ENCODE results near the gene EXPH5.

Gene EXPH5

DNA sequence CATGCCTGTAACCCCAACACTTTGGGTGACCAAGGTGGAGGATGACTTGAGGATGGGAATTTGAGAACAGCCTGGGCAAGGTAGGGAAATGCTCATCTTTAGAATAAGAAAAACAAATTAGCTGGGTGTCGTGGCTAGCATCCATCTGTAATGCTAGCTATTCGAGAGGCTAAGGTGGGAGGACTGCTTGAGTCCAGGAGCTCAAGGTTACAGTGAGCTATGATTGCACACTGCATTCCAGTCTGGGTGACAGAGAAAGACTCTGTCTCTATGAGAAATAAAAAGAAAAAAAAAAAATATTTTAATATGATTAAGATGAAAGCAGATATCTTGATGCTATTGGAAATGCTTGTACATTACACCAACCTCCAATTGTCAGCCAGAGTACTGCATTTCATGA lies 42.7 kb upstream of the EXPH5 start:
- H3K36me3 ChIP-seq (ENCODE audit: insufficient read depth, low read length): no peaks in the 10 kb centered on the region
- no peak overlapping the region for H3K4me3 ChIP-seq (ENCODE audit: low read length, poor library complexity, severe bottlenecking)
- no peaks in the 10 kb centered on the region for H3K79me2 ChIP-seq (ENCODE audit: insufficient read depth, low read length)
- H3K27me3 ChIP-seq (ENCODE audit: insufficient read depth, low read length, poor library complexity, severe bottlenecking): no peaks in the 10 kb centered on the region
- H3K4me2 ChIP-seq (ENCODE audit: low read depth, low read length, poor library complexity, severe bottlenecking): no peak overlapping the region
- no peaks in the 10 kb centered on the region for H3K9me2 ChIP-seq (replicated peaks; ENCODE audit: low read depth, low read length)
- H3F3A ChIP-seq (ENCODE audit: low read depth): no peaks in the 10 kb centered on the region
- no peak overlapping the region for H3K9ac ChIP-seq (ENCODE audit: low read depth, low read length, poor library complexity, severe bottlenecking)
- no peaks in the 10 kb centered on the region for H3K4me1 ChIP-seq (ENCODE audit: insufficient read depth, low read length, poor library complexity, severe bottlenecking)
- no peak overlapping the region for H2AFZ ChIP-seq (ENCODE audit: low read length)
- no peaks in the 10 kb centered on the region for H4K20me1 ChIP-seq (ENCODE audit: insufficient read depth, low read length, poor library complexity, severe bottlenecking)
- no peaks in the 10 kb centered on the region for H3K9me3 ChIP-seq (ENCODE audit: insufficient read depth, low read depth, low read length)
- TF ChIP-seq EZH2phosphoT487 (IDR thresholded peaks at IDR 0.05; ENCODE audit: borderline replicate concordance): no peak
- TF ChIP-seq, protein P1, sequence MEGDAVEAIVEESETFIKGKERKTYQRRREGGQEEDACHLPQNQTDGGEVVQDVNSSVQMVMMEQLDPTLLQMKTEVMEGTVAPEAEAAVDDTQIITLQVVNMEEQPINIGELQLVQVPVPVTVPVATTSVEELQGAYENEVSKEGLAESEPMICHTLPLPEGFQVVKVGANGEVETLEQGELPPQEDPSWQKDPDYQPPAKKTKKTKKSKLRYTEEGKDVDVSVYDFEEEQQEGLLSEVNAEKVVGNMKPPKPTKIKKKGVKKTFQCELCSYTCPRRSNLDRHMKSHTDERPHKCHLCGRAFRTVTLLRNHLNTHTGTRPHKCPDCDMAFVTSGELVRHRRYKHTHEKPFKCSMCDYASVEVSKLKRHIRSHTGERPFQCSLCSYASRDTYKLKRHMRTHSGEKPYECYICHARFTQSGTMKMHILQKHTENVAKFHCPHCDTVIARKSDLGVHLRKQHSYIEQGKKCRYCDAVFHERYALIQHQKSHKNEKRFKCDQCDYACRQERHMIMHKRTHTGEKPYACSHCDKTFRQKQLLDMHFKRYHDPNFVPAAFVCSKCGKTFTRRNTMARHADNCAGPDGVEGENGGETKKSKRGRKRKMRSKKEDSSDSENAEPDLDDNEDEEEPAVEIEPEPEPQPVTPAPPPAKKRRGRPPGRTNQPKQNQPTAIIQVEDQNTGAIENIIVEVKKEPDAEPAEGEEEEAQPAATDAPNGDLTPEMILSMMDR (conservative IDR thresholded peaks at IDR 0.05; ENCODE audit: low read length): no peak

DNA sequence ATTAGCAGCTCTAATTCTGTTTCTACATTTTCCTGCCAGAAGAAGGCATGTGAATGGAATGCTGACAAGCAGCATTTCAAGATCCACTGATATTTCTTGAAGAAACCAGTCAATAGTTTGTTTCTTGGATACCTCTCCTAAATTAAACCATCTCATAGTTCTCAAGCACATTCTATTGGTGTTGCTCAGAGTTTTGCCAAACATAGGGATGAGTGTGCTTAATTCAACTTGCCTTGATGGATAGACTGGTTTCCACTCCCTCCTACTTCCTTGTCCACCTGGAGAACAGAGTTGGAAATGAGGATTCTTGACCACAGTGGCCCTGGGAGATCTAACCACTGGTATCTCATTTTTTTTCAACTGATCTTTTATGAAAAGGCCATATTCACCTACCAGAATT lies 41.5 kb upstream of the EXPH5 start:
- Histone ChIP-seq H3K4me2 (ENCODE audit: low read depth, low read length, poor library complexity, severe bottlenecking) (no peak overlapping the region), H3K4me1 (ENCODE audit: insufficient read depth, low read length, poor library complexity, severe bottlenecking) (no peaks in the 10 kb centered on the region), H3K79me2 (ENCODE audit: insufficient read depth, low read length) (no peaks in the 10 kb centered on the region), H3K4me3 (ENCODE audit: low read length, poor library complexity, severe bottlenecking) (no peak overlapping the region), H3K27me3 (ENCODE audit: insufficient read depth, low read length, poor library complexity, severe bottlenecking) (no peaks in the 10 kb centered on the region), H3F3A (ENCODE audit: low read depth) (no peaks in the 10 kb centered on the region), H3K9ac (ENCODE audit: low read depth, low read length, poor library complexity, severe bottlenecking) (no peak overlapping the region), H3K9me2 (replicated peaks; ENCODE audit: low read depth, low read length) (no peaks in the 10 kb centered on the region), H3K36me3 (ENCODE audit: insufficient read depth, low read length) (no peaks in the 10 kb centered on the region), H3K9me3 (ENCODE audit: insufficient read depth, low read depth, low read length) (no peaks in the 10 kb centered on the region), H4K20me1 (ENCODE audit: insufficient read depth, low read length, poor library complexity, severe bottlenecking) (no peaks in the 10 kb centered on the region), H2AFZ (ENCODE audit: low read length) (no peak overlapping the region)
- TF ChIP-seq, protein P1 (conservative IDR thresholded peaks at IDR 0.05; ENCODE audit: low read length): no peak
- TF ChIP-seq EZH2phosphoT487 (IDR thresholded peaks at IDR 0.05; ENCODE audit: borderline replicate concordance): no peak

GRCh38 chr11:108632041-108632704 lies 38.6 kb upstream of the EXPH5 start:
- TF ChIP-seq, protein P1 (conservative IDR thresholded peaks at IDR 0.05; ENCODE audit: low read length): no peak
- TF ChIP-seq EZH2phosphoT487 (IDR thresholded peaks at IDR 0.05; ENCODE audit: borderline replicate concordance): no peak
- H3K27me3 ChIP-seq (ENCODE audit: insufficient read depth, low read length, poor library complexity, severe bottlenecking): no peaks in the 10 kb centered on the region
- H3F3A ChIP-seq (ENCODE audit: low read depth): no peaks in the 10 kb centered on the region
- H3K4me1 ChIP-seq (ENCODE audit: insufficient read depth, low read length, poor library complexity, severe bottlenecking): no peaks in the 10 kb centered on the region
- no peaks in the 10 kb centered on the region for H3K36me3 ChIP-seq (ENCODE audit: insufficient read depth, low read length)
- H3K9me2 ChIP-seq (replicated peaks; ENCODE audit: low read depth, low read length): no peaks in the 10 kb centered on the region
- H2AFZ ChIP-seq (ENCODE audit: low read length): no peak overlapping the region
- no peaks in the 10 kb centered on the region for H3K79me2 ChIP-seq (ENCODE audit: insufficient read depth, low read length)
- no peak overlapping the region for H3K4me2 ChIP-seq (ENCODE audit: low read depth, low read length, poor library complexity, severe bottlenecking)
- H3K9me3 ChIP-seq (ENCODE audit: insufficient read depth, low read depth, low read length): 0 out of 2 replicates have a peak, but pooled peaks cover 3% of the 10 kb centered on the region
- H3K9ac ChIP-seq (ENCODE audit: low read depth, low read length, poor library complexity, severe bottlenecking): no peak overlapping the region
- no peak overlapping the region for H3K4me3 ChIP-seq (ENCODE audit: low read length, poor library complexity, severe bottlenecking)
- H4K20me1 ChIP-seq (ENCODE audit: insufficient read depth, low read length, poor library complexity, severe bottlenecking): no peaks in the 10 kb centered on the region
